ENCODE results near the gene ZNF326.
"Not testable (repeated sequence)": the region's sequence is repeated elsewhere in the genome, so short reads cannot be mapped to it uniquely, and the experiment has no call there.

Gene ZNF326

DNA sequence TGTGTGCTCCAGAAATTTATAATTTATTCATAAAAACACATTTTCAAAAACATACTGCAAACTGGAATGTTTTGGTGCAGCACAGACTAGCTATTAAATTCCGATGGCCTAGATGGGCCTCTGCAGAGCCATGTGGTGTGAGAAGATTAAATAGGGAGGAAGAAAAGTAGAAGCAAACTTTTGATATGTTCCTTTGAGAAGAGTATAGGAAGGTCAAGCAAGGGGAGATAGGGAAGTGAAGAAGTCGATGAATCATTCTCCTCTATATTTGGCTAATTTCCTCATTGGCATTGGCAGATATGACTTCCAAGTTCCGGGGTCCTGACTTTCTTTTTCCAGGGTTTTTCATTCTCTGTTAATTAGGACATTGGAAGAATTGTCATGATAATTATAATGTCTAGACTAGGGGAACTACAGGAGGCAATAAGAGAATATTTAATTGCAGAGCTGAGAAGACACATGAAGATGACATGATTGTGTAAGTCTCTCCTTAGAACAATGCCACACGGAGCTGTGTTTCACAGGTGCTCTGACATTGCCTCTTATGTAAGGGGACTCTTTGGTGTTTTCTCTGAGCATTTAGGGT is 19.3 kb upstream of the ZNF326 start:
- no peak for TF ChIP-seq CTCF (IDR thresholded peaks at IDR 0.05; ENCODE audit: control insufficient read depth, extremely low read depth, insufficient read depth)
- DNase-seq (ENCODE audit: low read depth), result no peak
- H3K4me3 ChIP-seq (ENCODE audit: low read depth, low read length), result no peak overlapping the region

- H3K4me3 ChIP-seq (ENCODE audit: low read depth, low read length), result no peak overlapping the region
- DNase-seq (ENCODE audit: low read depth), result no peak
- TF ChIP-seq CTCF (IDR thresholded peaks at IDR 0.05; ENCODE audit: control insufficient read depth, extremely low read depth, insufficient read depth), result no peak
Observed at GRCh38 chr1:89978755-89979154, 16.2 kb upstream of the ZNF326 start.

DNA sequence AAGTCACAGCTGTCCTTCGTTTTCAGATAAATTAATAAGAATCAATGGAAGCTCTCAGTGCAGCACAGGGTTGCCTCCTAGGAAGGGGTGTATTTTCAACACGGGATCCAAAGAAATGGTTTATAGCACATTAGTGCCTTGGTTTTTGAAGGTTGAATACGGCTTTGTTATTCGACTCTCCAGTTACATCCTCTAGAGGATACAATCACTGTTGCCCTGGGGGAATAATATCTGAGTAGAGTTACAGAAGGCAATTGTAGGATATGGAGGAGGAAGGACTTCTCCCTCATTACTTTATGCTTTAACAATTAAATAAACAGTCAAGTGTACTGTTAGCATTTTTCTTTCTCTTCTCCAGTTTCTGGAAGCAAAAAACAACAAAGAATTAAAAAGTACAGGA is 14.3 kb upstream of the ZNF326 start:
- no peak overlapping the region for H3K4me3 ChIP-seq (ENCODE audit: low read depth, low read length)
- no peak for DNase-seq (ENCODE audit: low read depth)
- no peak for TF ChIP-seq CTCF (IDR thresholded peaks at IDR 0.05; ENCODE audit: control insufficient read depth, extremely low read depth, insufficient read depth)

GRCh38 chr1:89982846-89983245 is 12.1 kb upstream of the ZNF326 start:
- not testable (repeated sequence) for H3K4me3 ChIP-seq (ENCODE audit: low read depth, low read length); DNase-seq (ENCODE audit: low read depth)

GRCh38 chr1:89984564-89985116 is 10.3 kb upstream of the ZNF326 start:
- DNase-seq (ENCODE audit: low read depth); H3K4me3 ChIP-seq (ENCODE audit: low read depth, low read length): not testable (repeated sequence)

- TF ChIP-seq CTCF (IDR thresholded peaks at IDR 0.05; ENCODE audit: control insufficient read depth, extremely low read depth, insufficient read depth), result no peak
- no peak for DNase-seq (ENCODE audit: low read depth)
Observed at GRCh38 chr1:89986020-89986419, 8.9 kb upstream of the ZNF326 start.

GRCh38 chr1:89987159-89987819 is 7.6 kb upstream of the ZNF326 start:
- peak; percentile 84 for TF ChIP-seq CTCF (IDR thresholded peaks at IDR 0.05; ENCODE audit: control insufficient read depth, extremely low read depth, insufficient read depth)
- H3K4me3 ChIP-seq (ENCODE audit: low read depth, low read length), result no peak overlapping the region
- DNase-seq (ENCODE audit: low read depth), result peak; percentile 42

More at GRCh38 chr1:89986020-89986419, 8.9 kb upstream of the ZNF326 start:
- H3K4me3 ChIP-seq (ENCODE audit: low read depth, low read length), result no peak overlapping the region

DNA sequence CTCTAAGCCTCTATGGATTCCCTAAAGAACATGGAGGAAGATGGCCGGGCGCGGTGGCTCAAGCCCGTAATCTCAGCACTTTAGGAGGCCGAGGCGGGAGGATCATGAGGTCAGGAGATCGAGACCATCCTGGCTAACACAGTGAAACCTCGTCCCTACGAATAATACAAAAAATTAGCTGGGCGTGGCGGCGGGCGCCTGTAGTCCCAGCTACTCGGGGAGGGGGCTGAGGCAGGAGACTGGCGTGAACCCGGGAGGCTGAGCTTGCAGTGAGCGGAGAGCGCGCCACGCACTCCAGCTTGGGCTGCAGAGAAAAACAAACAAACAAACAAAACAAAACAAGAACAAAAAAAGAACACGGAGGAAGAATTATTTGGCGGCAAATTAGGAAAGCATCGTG is 5.8 kb upstream of the ZNF326 start:
- no peak for DNase-seq (ENCODE audit: low read depth)

More for the DNA sequence above, 5.8 kb upstream of the ZNF326 start:
- H3K4me3 ChIP-seq (ENCODE audit: low read depth, low read length), result no peak overlapping the region
- TF ChIP-seq CTCF (IDR thresholded peaks at IDR 0.05; ENCODE audit: control insufficient read depth, extremely low read depth, insufficient read depth), result no peak

Data from LNCaP clone FGC (cell line).